GM12864 (cell line): ENCODE results near the gene LRBA.

Experiments
- DNase-seq: peaks from one replicate; pipeline ENCODE4 v3.0.0-alpha.2; 2011; ENCODE audit warnings: low read depth
- H3K4me3 ChIP-seq: 2 replicates; pipeline ENCODE4 v1.5.1; 2011; ENCODE audit warnings: mild to moderate bottlenecking, low read depth, low read length, control low read depth
- CTCF ChIP-seq: IDR thresholded peaks from 2 replicates; pipeline ENCODE4 v1.5.1; 2011; ENCODE audit warnings: low read depth, mild to moderate bottlenecking, moderate library complexity, low read length, control low read depth, inconsistent platforms; ENCODE audit errors: missing control alignments

Gene LRBA

GRCh38 chr4:150235317-150235716, 779.8 kb downstream of the LRBA start:
- DNase-seq, result no peak
- no peak overlapping the region for H3K4me3 ChIP-seq
- no peak for TF ChIP-seq CTCF

- DNase-seq, result no peak
- TF ChIP-seq CTCF, result no peak
- no peak overlapping the region for H3K4me3 ChIP-seq
These were observed 780.8 kb downstream of the LRBA start for GRCh38 chr4:150234246-150234645.

- H3K4me3 ChIP-seq, result no peak overlapping the region
- TF ChIP-seq CTCF, result no peak
- DNase-seq, result no peak
These were observed 783.1 kb downstream of the LRBA start for GRCh38 chr4:150232029-150232428.

- DNase-seq, result no peak
- H3K4me3 ChIP-seq, result no peak overlapping the region
- no peak for TF ChIP-seq CTCF
These were observed 783.8 kb downstream of the LRBA start for GRCh38 chr4:150231107-150231770.

GRCh38 chr4:150230561-150230960, 784.5 kb downstream of the LRBA start:
- no peak overlapping the region for H3K4me3 ChIP-seq
- DNase-seq, result no peak
- TF ChIP-seq CTCF, result no peak

GRCh38 chr4:150229520-150229919, 785.6 kb downstream of the LRBA start:
- DNase-seq, result no peak
- no peak for TF ChIP-seq CTCF
- H3K4me3 ChIP-seq, result no peak overlapping the region

GRCh38 chr4:150224896-150225591, 790.0 kb downstream of the LRBA start:
- TF ChIP-seq CTCF, result no peak
- no peak for DNase-seq
- no peak overlapping the region for H3K4me3 ChIP-seq
